Mucosa of descending colon (tissue), 3 donors: Measurements from ENCODE around the gene CELA2A. TPM values are rescaled to one million over a fixed set of nuclear protein-coding genes. Genes with fewer than 3 reads are reported as not detected.
"Not testable (repeated sequence)": the region's sequence is repeated elsewhere in the genome, so short reads cannot be mapped to it uniquely, and the experiment has no call there.

Experiments
- ATAC-seq: fragments of 200-7000 bp; cut with Tn5 transposase; one replicate; pipeline ENCODE4 v1.9.1; 2020; ENCODE audit warnings: mild to moderate bottlenecking, moderate library complexity
- DNase-seq, 3 donors: peaks; one replicate each; pipeline ENCODE4 v3.0.0-alpha.2; 2020
- H3K36me3 ChIP-seq: fragments of 200-600 bp; one replicate; pipeline ENCODE4 v1.8.0; 2021; ENCODE audit warnings: low read depth, mild to moderate bottlenecking
- H3K4me1 ChIP-seq: fragments of 200-600 bp; one replicate; pipeline ENCODE4 v1.8.0; 2021; ENCODE audit warnings: low read depth, mild to moderate bottlenecking
- H3K4me3 ChIP-seq: fragments of 200-600 bp; one replicate; pipeline ENCODE4 v1.8.0; 2021; ENCODE audit warnings: mild to moderate bottlenecking
- H3K9me3 ChIP-seq: fragments of 200-600 bp; one replicate; pipeline ENCODE4 v1.8.0; 2021; ENCODE audit warnings: mild to moderate bottlenecking
- intact Hi-C, 2 donors: fragments of 100-400 bp; cut with DNase I in 1 of 2; cut with micrococcal nuclease in 1 of 2; formaldehyde crosslinking; loops; one replicate each; pipeline versions ENCODE4 v1.11.0 to v1.11.1; 2022; cut with DNase I, micrococcal nuclease
- total RNA-seq, 3 donors: library from RNA; stranded (reverse); fragmentation: NEBNext Ultra II Directional in 2 of 3; extraction: Animal tissue kit (Norgen Biotek cat#: 25700) in 2 of 3; gene quantifications; one replicate each; pipeline versions ENCODE4 v1.2.1 to v1.2.4, GENCODE V29; 2021 to 2023
- TF ChIP-seq, protein P1 (sequence below): fragments of 200-600 bp; IDR thresholded peaks from one replicate; pipeline ENCODE4 v1.8.0; 2022; ENCODE audit warnings: antibody characterized with exemption, mild to moderate bottlenecking
- donor health status: DM: no; HTN: no; CAD: no; lungs with moderate emphysema.
- donor health status: DM: no; HTN: no; CAD: no.
- donor health status: DM: no; HTN: yes; CAD: no.

CELA2A gene
- total RNA-seq, 3 donors from 2014 or later = not detected

DNA sequence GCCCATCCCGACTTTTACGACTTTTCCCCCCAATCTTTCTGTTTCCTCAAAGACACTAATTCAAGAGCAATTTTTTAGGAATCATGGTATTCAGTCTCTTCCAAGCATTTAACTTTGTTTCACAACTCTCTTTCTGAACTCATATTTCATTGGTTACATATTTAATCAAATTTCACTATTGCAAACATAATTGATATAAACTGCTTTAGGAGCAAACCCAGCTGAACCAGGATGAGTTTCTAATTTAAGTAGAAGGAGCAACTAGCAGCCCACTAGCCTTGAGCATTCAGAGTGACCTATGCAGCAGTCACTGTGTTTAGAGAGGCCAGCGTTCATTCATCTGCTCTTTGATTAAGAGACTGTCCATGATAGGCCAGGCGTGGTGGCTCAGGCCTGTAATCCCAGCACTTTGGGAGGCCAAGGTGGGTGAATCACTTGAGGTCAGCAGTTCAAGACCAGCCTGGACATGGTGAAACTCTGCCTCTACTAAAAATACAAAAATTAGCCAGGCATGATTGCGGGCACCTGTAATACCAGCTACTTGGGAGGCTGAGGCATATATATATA lies 21.2 kb downstream of the CELA2A start:
- TF ChIP-seq, protein P1, sequence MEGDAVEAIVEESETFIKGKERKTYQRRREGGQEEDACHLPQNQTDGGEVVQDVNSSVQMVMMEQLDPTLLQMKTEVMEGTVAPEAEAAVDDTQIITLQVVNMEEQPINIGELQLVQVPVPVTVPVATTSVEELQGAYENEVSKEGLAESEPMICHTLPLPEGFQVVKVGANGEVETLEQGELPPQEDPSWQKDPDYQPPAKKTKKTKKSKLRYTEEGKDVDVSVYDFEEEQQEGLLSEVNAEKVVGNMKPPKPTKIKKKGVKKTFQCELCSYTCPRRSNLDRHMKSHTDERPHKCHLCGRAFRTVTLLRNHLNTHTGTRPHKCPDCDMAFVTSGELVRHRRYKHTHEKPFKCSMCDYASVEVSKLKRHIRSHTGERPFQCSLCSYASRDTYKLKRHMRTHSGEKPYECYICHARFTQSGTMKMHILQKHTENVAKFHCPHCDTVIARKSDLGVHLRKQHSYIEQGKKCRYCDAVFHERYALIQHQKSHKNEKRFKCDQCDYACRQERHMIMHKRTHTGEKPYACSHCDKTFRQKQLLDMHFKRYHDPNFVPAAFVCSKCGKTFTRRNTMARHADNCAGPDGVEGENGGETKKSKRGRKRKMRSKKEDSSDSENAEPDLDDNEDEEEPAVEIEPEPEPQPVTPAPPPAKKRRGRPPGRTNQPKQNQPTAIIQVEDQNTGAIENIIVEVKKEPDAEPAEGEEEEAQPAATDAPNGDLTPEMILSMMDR = no peak
- Histone ChIP-seq H3K4me1 (no peaks in the 10 kb centered on the region), H3K36me3 (no peaks in the 10 kb centered on the region), H3K9me3 (no peaks in the 10 kb centered on the region), H3K4me3 (no peak overlapping the region)
- DNase-seq = no peak
- intact Hi-C loops = no loop called here
- no peak for ATAC-seq

DNA sequence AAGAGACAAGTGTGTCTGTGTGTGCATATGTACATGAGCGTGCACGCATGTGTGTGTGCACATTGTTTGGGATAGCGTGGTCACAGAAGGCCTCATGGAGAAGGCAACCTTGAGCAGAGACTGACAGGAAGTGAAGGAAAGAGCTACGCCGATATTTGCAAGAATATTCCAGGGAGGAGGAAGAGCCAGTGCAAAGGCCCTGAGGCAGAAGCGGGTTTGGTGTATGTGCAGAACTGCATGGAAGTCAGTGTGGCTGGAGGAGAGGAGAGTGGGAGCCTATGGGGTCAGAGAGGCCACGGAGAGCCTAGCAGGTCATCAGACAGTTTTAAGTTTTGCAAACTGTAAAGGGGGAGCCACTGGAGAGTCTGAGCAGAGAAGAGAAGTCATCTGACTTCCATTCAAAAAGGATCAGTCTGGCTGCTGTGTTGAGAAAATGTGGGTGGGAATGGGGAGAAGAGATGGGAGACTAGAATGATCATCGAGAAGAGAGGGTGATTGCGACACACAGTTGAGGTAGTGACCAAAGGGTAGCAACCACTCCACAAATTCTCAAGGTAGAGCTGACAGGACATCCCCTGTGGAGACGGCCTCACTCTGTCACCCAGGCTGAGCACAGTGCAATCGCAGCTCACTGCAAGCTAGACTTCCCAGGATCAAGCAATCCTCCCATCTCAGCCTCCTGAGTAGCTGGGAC lies 23.3 kb downstream of the CELA2A start:
- DNase-seq = no peak
- Histone ChIP-seq H3K9me3 (no peaks in the 10 kb centered on the region), H3K36me3 (no peaks in the 10 kb centered on the region), H3K4me1 (no peaks in the 10 kb centered on the region), H3K4me3 (no peak overlapping the region)
- TF ChIP-seq, protein P1 = no peak
- no peak for ATAC-seq
- intact Hi-C loops = no loop called here

DNA sequence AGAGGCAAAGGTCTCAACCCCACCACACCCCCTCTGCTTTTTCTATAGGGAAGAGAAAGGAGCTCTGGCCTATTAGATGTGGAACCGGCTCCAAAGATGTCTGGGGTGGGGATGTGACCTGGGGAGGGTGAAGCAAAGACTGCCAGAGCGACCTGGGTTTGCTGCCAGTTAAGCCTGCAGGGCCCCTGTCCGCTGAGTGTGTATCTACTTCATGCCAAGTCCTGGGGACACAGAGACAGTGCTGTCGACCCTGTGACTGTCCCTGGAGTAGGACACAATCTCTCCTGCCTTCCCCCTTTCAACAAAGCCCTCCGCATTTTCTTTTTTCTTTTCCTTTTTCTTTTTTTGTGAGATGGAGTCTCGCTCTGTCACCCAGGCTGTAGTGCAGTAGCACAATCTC lies 25.9 kb downstream of the CELA2A start:
- intact Hi-C loops, H3K9me3 ChIP-seq, DNase-seq, H3K4me1 ChIP-seq, H3K36me3 ChIP-seq, ATAC-seq, H3K4me3 ChIP-seq: not testable (repeated sequence)

DNA sequence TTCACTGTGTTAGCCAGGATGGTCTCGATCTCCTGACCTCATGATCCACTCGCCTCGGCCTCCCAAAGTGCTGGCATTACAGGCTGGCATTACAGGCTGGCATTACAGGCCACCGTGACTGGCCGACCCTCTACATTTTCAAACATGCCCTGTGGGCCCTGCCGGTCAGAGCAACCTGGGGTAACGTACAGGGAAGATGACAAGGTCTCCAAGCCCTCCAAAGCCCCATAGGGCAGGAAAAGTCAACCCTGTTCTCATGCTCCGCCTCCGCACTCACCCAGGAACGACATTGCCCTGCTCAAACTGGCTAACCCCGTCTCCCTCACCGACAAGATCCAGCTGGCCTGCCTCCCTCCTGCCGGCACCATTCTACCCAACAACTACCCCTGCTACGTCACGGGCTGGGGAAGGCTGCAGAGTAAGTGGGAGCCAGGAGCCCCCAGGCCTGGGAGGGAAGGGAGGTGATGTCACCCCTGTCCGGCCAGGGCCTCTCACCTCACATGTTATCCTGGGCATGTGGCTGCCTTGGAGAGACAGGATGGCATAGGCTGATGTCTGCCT lies 26.5 kb downstream of the CELA2A start:
- not testable (repeated sequence) for H3K9me3 ChIP-seq, DNase-seq, ATAC-seq

DNA sequence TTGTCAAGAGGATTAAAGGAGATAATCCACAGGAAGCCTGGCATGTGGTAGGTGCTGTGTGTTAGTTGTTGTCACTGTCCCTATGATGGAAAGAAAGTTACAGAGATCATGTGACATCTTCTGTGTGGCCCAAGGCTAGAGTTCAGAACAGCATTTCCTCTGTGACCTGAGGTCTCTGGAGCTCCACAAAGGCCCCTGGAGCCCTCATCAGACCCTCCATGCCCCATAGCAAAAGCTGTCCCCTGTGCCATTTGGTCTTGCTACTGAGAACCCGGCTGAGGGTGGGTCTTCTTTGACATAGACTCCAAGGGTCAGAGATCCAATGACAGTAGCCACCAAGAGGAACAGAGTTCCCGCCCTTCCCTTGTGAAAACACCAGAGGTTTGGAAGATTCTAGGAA lies 27.4 kb downstream of the CELA2A start:
- Histone ChIP-seq H3K4me3 (no peak overlapping the region), H3K4me1 (no peaks in the 10 kb centered on the region), H3K9me3 (no peaks in the 10 kb centered on the region), H3K36me3 (no peaks in the 10 kb centered on the region)
- TF ChIP-seq, protein P1 = no peak
- intact Hi-C loops = no loop called here
- DNase-seq (no peak), ATAC-seq (no peak)

More for the DNA sequence above, 26.5 kb downstream of the CELA2A start:
- H3K4me1 ChIP-seq, H3K4me3 ChIP-seq, intact Hi-C loops, H3K36me3 ChIP-seq: not testable (repeated sequence)

DNA sequence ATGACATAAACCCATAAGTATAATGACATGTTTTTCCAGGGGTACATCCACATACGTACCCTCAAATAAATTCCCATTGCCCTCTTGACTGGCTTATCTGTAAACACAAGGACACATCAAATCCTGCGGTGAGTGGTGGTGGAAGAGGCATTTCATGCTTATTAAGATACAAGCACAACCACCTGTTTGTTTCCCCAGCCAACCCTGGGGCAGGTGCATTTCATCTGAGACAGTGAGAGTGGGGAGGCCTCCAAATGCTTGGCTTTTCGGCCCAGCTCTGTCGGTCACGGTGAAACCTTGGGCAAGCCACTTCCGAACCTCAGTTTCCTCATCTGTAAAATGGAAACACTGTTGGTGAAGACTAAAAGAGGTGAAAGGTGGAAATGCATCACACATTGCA lies 27.9 kb downstream of the CELA2A start:
- ATAC-seq, intact Hi-C loops, H3K4me1 ChIP-seq, DNase-seq, H3K36me3 ChIP-seq, H3K9me3 ChIP-seq, H3K4me3 ChIP-seq: not testable (repeated sequence)

DNA sequence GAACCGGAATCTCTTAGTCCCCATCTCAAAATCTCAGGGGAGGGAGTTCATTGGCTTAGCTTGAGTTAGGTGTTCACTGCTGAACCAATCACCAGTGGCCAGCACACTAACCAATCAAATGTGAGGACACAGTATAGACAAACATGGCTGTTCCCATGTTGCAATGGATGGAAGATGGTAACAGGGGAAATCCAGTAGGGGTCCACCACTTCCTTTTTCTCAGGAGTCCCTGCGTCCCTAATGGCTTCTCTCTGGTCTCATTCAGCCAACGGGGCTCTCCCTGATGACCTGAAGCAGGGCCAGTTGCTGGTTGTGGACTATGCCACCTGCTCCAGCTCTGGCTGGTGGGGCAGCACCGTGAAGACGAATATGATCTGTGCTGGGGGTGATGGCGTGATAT lies 29.1 kb downstream of the CELA2A start:
- Histone ChIP-seq H3K36me3 (no peaks in the 10 kb centered on the region), H3K4me3 (no peak overlapping the region), H3K9me3 (no peaks in the 10 kb centered on the region), H3K4me1 (no peaks in the 10 kb centered on the region)
- TF ChIP-seq, protein P1 = no peak
- DNase-seq = no peak
- no peak for ATAC-seq
- intact Hi-C loops = no loop called here

DNA sequence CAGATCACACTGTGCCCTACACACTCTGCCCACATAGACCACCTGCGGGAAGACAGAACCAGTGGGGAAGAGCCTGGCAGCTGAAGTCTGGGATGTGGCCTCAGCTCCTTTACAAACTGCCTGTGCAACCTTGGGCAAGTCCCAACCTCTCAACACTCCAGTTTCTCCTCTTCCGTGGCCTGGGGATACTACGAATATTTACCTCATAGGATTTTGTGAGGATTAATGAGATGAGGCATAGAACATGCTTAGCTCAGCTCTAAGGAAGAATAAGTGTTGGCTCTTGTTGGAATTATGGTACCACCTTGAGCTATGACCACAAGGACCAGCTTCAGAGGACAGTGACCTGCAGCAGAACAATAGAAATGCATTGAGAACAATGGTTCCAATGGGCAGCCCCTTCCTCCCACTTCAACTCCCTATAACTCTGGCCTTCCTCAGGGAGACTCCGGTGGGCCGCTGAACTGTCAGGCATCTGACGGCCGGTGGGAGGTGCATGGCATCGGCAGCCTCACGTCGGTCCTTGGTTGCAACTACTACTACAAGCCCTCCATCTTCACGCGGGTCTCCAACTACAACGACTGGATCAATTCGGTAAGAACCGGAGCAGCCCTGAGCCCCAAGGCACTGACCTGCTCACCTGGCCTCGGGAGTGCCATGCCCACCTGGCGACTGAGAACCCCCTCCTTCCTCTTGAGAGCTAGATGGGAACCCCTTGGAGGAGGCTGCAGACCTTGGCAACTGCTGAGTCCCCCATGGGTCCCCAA lies 30.5 kb downstream of the CELA2A start:
- ATAC-seq, H3K4me3 ChIP-seq, H3K36me3 ChIP-seq, DNase-seq, intact Hi-C loops, H3K4me1 ChIP-seq, H3K9me3 ChIP-seq: not testable (repeated sequence)
